Body of pancreas (tissue), 4 donors: ENCODE results near the gene GNRHR.

Experiments used
- CTCF ChIP-seq, 7 experiments: fragments of 450-650 bp in 4 of 7; fragments of 200-600 bp in 3 of 7; sonication (generic) in 3 of 7; IDR thresholded peaks; one replicate each; pipeline ENCODE4 v1.5.1; 2016 to 2019; ENCODE audit warnings: antibody characterized with exemption in 7 of 7
- POLR2A ChIP-seq, 3 donors: fragments of 450-650 bp; IDR thresholded peaks; one replicate each; pipeline ENCODE4 v1.6.1; 2016; ENCODE audit warnings: antibody characterized with exemption in 3 of 3, mild to moderate bottlenecking in 2 of 3

DNA sequence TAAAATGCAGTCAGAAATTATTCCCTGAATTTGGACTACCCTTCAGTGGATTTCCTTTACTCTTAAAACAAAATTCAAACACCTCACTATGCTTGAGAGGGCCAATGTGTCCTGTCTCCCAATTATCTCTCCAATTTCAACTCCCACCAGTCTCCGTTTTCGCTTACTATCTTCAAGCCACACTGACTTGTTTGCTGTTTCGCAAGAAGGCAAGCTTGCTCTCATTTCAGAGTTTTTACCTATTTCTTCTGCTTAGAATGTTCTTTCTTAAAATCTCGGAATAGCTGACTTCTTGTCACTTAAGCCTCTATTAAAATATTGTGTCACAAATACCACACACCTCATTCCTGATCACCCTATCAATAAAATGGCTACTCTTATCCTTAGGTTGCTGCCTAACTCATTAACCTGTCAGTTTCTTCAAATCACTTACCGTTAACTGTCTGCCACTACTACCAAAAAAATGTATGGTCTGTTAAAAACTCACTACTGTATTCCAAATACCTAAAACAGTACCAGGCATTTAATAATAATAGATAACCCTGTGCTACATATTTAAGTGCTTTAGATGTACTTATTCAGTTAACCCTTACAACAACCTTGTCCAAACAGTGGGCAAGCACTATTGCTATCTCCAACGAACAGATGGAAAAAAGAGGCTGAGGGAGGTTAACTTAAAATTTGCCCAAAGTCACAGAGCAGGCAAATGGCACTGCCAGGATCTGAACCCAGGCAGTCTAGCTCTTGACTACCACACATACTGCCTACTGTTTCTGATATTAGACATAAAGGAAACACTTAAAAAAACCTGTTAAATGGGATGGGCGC lies 56.1 kb downstream of the GNRHR start:
- TF ChIP-seq CTCF (IDR thresholded peaks at IDR 0.05) (no peak), POLR2A (IDR thresholded peaks at IDR 0.05) (no peak)
